ENCODE results near the gene SORL1.

GRCh38 chr11:121513807-121514206 lies 61.7 kb downstream of the SORL1 start:
- TF ChIP-seq GATA2 (IDR thresholded peaks at IDR 0.05; ENCODE audit: low read depth, low read length) (no peak), GATA3 (IDR thresholded peaks at IDR 0.05; ENCODE audit: low read depth, low read length) (no peak)
